HEK293T (cell line): ENCODE data around the gene MTA2.

Source experiments
- ARNT ChIP-seq: fragments of 450-650 bp; IDR thresholded peaks from 2 replicates; pipeline ENCODE4 v1.6.1; 2017; ENCODE audit warnings: mild to moderate bottlenecking
- BHLHE40 ChIP-seq: fragments of 450-650 bp; IDR thresholded peaks from 2 replicates; pipeline ENCODE4 v1.6.1; 2016; ENCODE audit warnings: mild to moderate bottlenecking, moderate library complexity, borderline replicate concordance
- CTBP1 ChIP-seq: fragments of 450-650 bp; IDR thresholded peaks from 2 replicates; pipeline ENCODE4 v1.6.1; 2016; ENCODE audit warnings: borderline replicate concordance
- ELF4 ChIP-seq: fragments of 450-650 bp; IDR thresholded peaks from 2 replicates; pipeline ENCODE4 v1.6.1; 2017; ENCODE audit warnings: antibody characterized with exemption
- FOXM1 ChIP-seq: fragments of 450-650 bp; IDR thresholded peaks from 2 replicates; pipeline ENCODE4 v1.6.1; 2017; ENCODE audit warnings: mild to moderate bottlenecking, borderline replicate concordance
- HDGF ChIP-seq: fragments of 450-650 bp; IDR thresholded peaks from 2 replicates; pipeline ENCODE4 v1.6.1; 2017; ENCODE audit warnings: antibody characterized with exemption, borderline replicate concordance
- L3MBTL2 ChIP-seq: fragments of 450-650 bp; conservative IDR thresholded peaks from 2 replicates; pipeline ENCODE4 v1.6.1; 2016; ENCODE audit warnings: mild to moderate bottlenecking
- LEF1 ChIP-seq: fragments of 450-650 bp; IDR thresholded peaks from 2 replicates; pipeline ENCODE4 v1.6.1; 2017; ENCODE audit warnings: mild to moderate bottlenecking, borderline replicate concordance
- NFRKB ChIP-seq: fragments of 450-650 bp; IDR thresholded peaks from 2 replicates; pipeline ENCODE4 v1.6.1; 2016; ENCODE audit warnings: mild to moderate bottlenecking, moderate library complexity
- SP1 ChIP-seq: fragments of 450-650 bp; IDR thresholded peaks from 2 replicates; pipeline ENCODE4 v1.6.1; 2017
- SUZ12 ChIP-seq: fragments of 450-650 bp; IDR thresholded peaks from 2 replicates; pipeline ENCODE4 v1.6.1; 2016; ENCODE audit warnings: mild to moderate bottlenecking
- TARDBP ChIP-seq: fragments of 450-650 bp; IDR thresholded peaks from 2 replicates; pipeline ENCODE4 v1.6.1; 2016
- ZNF384 ChIP-seq: fragments of 450-650 bp; IDR thresholded peaks from 2 replicates; pipeline ENCODE4 v1.6.1; 2016
- TF ChIP-seq, protein P1 (sequence below): fragments of 450-650 bp; IDR thresholded peaks from 2 replicates; pipeline ENCODE4 v1.6.1; 2016

DNA sequence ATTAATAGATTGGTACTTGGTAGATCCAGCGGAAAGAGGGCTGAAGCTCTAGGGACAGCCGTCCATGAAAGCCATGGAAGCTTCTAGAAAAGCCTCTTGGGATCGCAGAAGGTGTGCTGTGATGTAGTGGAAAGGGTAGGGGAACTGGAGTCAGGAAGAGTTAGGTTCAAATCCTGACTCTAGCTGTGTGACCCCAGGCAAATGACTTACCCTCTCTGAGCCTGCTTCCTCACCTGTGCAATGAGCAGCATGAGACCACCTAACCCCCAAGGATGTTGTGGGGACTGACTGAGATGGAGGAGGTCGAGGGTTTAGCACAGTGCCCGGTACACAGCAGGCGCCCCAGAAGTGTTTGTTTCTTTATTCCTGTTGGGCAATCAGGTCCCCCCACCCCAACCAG is 8.7 kb upstream of the MTA2 start:
- no peak for TF ChIP-seq NFRKB
- 0 out of 2 replicates have a peak, but pooled peaks have one; percentile 10 for TF ChIP-seq FOXM1
- no peak for TF ChIP-seq ARNT
- TF ChIP-seq BHLHE40: no peak
- TF ChIP-seq CTBP1: no peak
- TF ChIP-seq SP1: no peak
- TF ChIP-seq, protein P1, sequence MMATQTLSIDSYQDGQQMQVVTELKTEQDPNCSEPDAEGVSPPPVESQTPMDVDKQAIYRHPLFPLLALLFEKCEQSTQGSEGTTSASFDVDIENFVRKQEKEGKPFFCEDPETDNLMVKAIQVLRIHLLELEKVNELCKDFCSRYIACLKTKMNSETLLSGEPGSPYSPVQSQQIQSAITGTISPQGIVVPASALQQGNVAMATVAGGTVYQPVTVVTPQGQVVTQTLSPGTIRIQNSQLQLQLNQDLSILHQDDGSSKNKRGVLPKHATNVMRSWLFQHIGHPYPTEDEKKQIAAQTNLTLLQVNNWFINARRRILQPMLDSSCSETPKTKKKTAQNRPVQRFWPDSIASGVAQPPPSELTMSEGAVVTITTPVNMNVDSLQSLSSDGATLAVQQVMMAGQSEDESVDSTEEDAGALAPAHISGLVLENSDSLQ: no peak
- no peak for TF ChIP-seq L3MBTL2
- TF ChIP-seq SUZ12: no peak
- no peak for TF ChIP-seq ELF4
- no peak for TF ChIP-seq TARDBP
- no peak for TF ChIP-seq ZNF384
- no peak for TF ChIP-seq LEF1
- TF ChIP-seq HDGF: no peak
